Breast epithelium (tissue), 3 donors: ENCODE results near the gene POC5.

Source experiments
- CTCF ChIP-seq, 3 donors: fragments of 450-650 bp; IDR thresholded peaks; one replicate each; pipeline ENCODE4 v1.5.1; 2016 to 2017; ENCODE audit warnings: antibody characterized with exemption in 3 of 3, mild to moderate bottlenecking in 3 of 3, moderate library complexity in 3 of 3
- POLR2A ChIP-seq: fragments of 450-650 bp; IDR thresholded peaks from one replicate; pipeline ENCODE4 v1.6.1; 2016; ENCODE audit warnings: antibody characterized with exemption, mild to moderate bottlenecking, moderate library complexity
- POLR2AphosphoS5 ChIP-seq, 3 donors: sonication (generic); formaldehyde crosslinking; IDR thresholded peaks; one replicate each; pipeline ENCODE4 v1.6.1; 2017; ENCODE audit warnings: antibody characterized with exemption in 3 of 3

GRCh38 chr5:75681125-75681830 is 36.0 kb downstream of the POC5 start:
- TF ChIP-seq CTCF (IDR thresholded peaks at IDR 0.05) (peak; percentile 30 to 75 (median 63)), POLR2A (no peak), POLR2AphosphoS5 (IDR thresholded peaks at IDR 0.05) (no peak)
